Keratinocyte (primary cell): ENCODE results near the gene DHX15. TPM values are rescaled to one million over a fixed set of nuclear protein-coding genes. Genes with fewer than 3 reads are reported as not detected.

Experiments used
- DNase-seq: peaks from one replicate; pipeline ENCODE4 v3.0.0-alpha.2; 2011; ENCODE audit warnings: low read depth, missing footprints, low spot score
- FAIRE-seq: peaks from 2 replicates; lab custom pipeline; 2011; peaks lifted over from hg19 to GRCh38; lab: Jason Lieb, UNC
- H2AFZ ChIP-seq: 2 replicates; pipeline ENCODE4 v1.6.0; 2012; ENCODE audit warnings: low read length, control low read depth, inconsistent platforms; ENCODE audit not compliant: control insufficient read depth
- H3K27ac ChIP-seq: 2 replicates; pipeline ENCODE4 v1.5.1; 2011; ENCODE audit warnings: low read length; ENCODE audit not compliant: control insufficient read depth, insufficient read depth
- H3K27me3 ChIP-seq: 3 replicates; pipeline ENCODE4 v1.6.0; 2011; ENCODE audit warnings: low read length; ENCODE audit not compliant: control insufficient read depth, insufficient read depth; ENCODE audit errors: extremely low read depth
- H3K36me3 ChIP-seq, 2 experiments: 2 replicates in 1 of 2; 3 replicates in 1 of 2; pipeline ENCODE4 v1.5.1; 2011; ENCODE audit warnings: low read length in 2 of 2, mild to moderate bottlenecking in 1 of 2; ENCODE audit not compliant: control insufficient read depth in 2 of 2, insufficient read depth in 2 of 2; ENCODE audit errors: extremely low read depth in 1 of 2
- H3K4me1 ChIP-seq: 3 replicates; pipeline ENCODE4 v1.5.1; 2011; ENCODE audit warnings: low read length; ENCODE audit not compliant: control insufficient read depth, insufficient read depth; ENCODE audit errors: extremely low read depth
- H3K4me2 ChIP-seq: 3 replicates; pipeline ENCODE4 v1.6.0; 2011; ENCODE audit warnings: low read depth, low read length; ENCODE audit not compliant: control insufficient read depth, insufficient read depth; ENCODE audit errors: extremely low read depth
- H3K4me3 ChIP-seq, 3 experiments: fragments of 200-600 bp in 1 of 3; sonication (generic) in 1 of 3; 2 replicates in 2 of 3; 3 replicates in 1 of 3; pipeline ENCODE4 v1.5.1; 2011 to 2016; ENCODE audit warnings: low read length in 3 of 3, mild to moderate bottlenecking in 3 of 3, control low read depth in 2 of 3, inconsistent platforms in 1 of 3, low read depth in 1 of 3, mixed read lengths in 1 of 3, mixed run types in 1 of 3, moderate library complexity in 1 of 3; ENCODE audit not compliant: control insufficient read depth in 2 of 3, insufficient read depth in 2 of 3; ENCODE audit errors: extremely low read depth in 1 of 3
- H3K79me2 ChIP-seq: 2 replicates; pipeline ENCODE4 v1.6.0; 2012; ENCODE audit warnings: low read length; ENCODE audit not compliant: control insufficient read depth, insufficient read depth
- H3K9ac ChIP-seq: 3 replicates; pipeline ENCODE4 v1.6.0; 2011; ENCODE audit warnings: low read length; ENCODE audit not compliant: control insufficient read depth, insufficient read depth; ENCODE audit errors: extremely low read depth
- H3K9me1 ChIP-seq: 3 replicates; pipeline ENCODE4 v1.6.0; 2011; ENCODE audit warnings: low read length; ENCODE audit not compliant: control insufficient read depth, insufficient read depth; ENCODE audit errors: extremely low read depth
- H3K9me3 ChIP-seq: 2 replicates; pipeline ENCODE4 v1.5.1; 2012; ENCODE audit warnings: low read depth, low read length; ENCODE audit not compliant: control insufficient read depth
- H4K20me1 ChIP-seq: 3 replicates; pipeline ENCODE4 v1.6.0; 2011; ENCODE audit warnings: low read length; ENCODE audit not compliant: control insufficient read depth, insufficient read depth; ENCODE audit errors: extremely low read depth
- CTCF ChIP-seq, 3 experiments: IDR thresholded peaks in 1 of 3; conservative IDR thresholded peaks in 1 of 3; optimal IDR thresholded peaks in 1 of 3; 2 replicates in 2 of 3; 3 replicates in 1 of 3; pipeline versions ENCODE3 to v1.5.1; 2011; ENCODE audit warnings: low read length in 3 of 3, mild to moderate bottlenecking in 3 of 3, moderate library complexity in 2 of 3, control low read depth in 1 of 3, inconsistent platforms in 1 of 3; ENCODE audit not compliant: insufficient read depth in 2 of 3; ENCODE audit errors: extremely low read depth in 1 of 3
- EZH2 ChIP-seq: IDR thresholded peaks from one replicate; pipeline ENCODE4 v1.6.1; 2012; ENCODE audit warnings: inconsistent platforms, mild to moderate bottlenecking, low read length, moderate library complexity
- dilution Hi-C: fragments of 300-500 bp; cut with MboI; formaldehyde crosslinking; loops from one replicate; pipeline ENCODE4 v1.7.0; 2020; ENCODE audit warnings: low sequenced_read_pairs; ENCODE audit not compliant: extremely low pct_ligation_motif_present
- polyA plus RNA-seq, 5 experiments: library from polyadenylated mRNA; depleted of rRNA in 3 of 5; stranded (reverse) in 3 of 5; stranded (forward) in 1 of 5; unstranded in 1 of 5; fragments of >200 nt; gene quantifications; 1 replicate in 1 of 5; 2 replicates in 3 of 5; 3 replicates in 1 of 5; pipeline versions ENCODE4 v1.2.1 to v1.2.3, GENCODE V29; 2011 to 2012; ENCODE audit warnings: missing spikeins in 2 of 5, low read depth in 1 of 5, low replicate concordance in 1 of 5

DHX15 gene
- polyA plus RNA-seq, 1 donor (not counting 4 experiments of a cell fraction or from before 2014, with no cell fraction given) = 206 TPM

- Histone ChIP-seq H3K79me2 (peaks cover 85% of the 10 kb centered on the region), H4K20me1 (peaks cover 24% of the 10 kb centered on the region), H3K9me1 (no peaks in the 10 kb centered on the region), H3K36me3 (peaks cover 9 to 36% of the 10 kb centered on the region in 2 experiments), H3K4me2 (no peak overlapping the region), H3K27me3 (no peaks in the 10 kb centered on the region), H3K27ac (no peak overlapping the region), H3K9ac (no peak overlapping the region), H3K9me3 (no peaks in the 10 kb centered on the region), H2AFZ (no peak overlapping the region), H3K4me1 (no peaks in the 10 kb centered on the region), H3K4me3 (no peak overlapping the region)
- DNase-seq (no peak), FAIRE-seq (no peak)
- TF ChIP-seq CTCF (optimal IDR thresholded peaks at IDR 0.05 in 1 of 3, IDR thresholded peaks at IDR 0.05 in 1 of 3, conservative IDR thresholded peaks at IDR 0.05 in 1 of 3; ENCODE audit: extremely low read depth in 1 of 3, insufficient read depth in 2 of 3, low read length in 3 of 3) (no peak), EZH2 (no peak)
- dilution Hi-C loops = no loop called here
Measured at GRCh38 chr4:24544208-24544988, 40.0 kb downstream of the DHX15 start.

- no peak overlapping the region for H3K4me3 ChIP-seq
- peaks cover 8% of the 10 kb centered on the region for H4K20me1 ChIP-seq
- peaks cover 55% of the 10 kb centered on the region for H3K79me2 ChIP-seq
- H3K27me3 ChIP-seq = no peaks in the 10 kb centered on the region
- no peaks in the 10 kb centered on the region for H3K9me1 ChIP-seq
- no peak overlapping the region for H3K27ac ChIP-seq
- no peaks in the 10 kb centered on the region for H3K4me1 ChIP-seq
- H3K9ac ChIP-seq = no peak overlapping the region
- TF ChIP-seq EZH2 (no peak), CTCF (optimal IDR thresholded peaks at IDR 0.05 in 1 of 3, IDR thresholded peaks at IDR 0.05 in 1 of 3, conservative IDR thresholded peaks at IDR 0.05 in 1 of 3; ENCODE audit: extremely low read depth in 1 of 3, insufficient read depth in 2 of 3, low read length in 3 of 3) (no peak)
- no peak overlapping the region for H2AFZ ChIP-seq
- no peak for DNase-seq
- peak; percentile 17 for FAIRE-seq
- H3K36me3 ChIP-seq = peaks cover 6 to 48% of the 10 kb centered on the region in 2 experiments
- no peak overlapping the region for H3K4me2 ChIP-seq
- H3K9me3 ChIP-seq = no peaks in the 10 kb centered on the region
- dilution Hi-C loops = no loop called here
Measured at GRCh38 chr4:24537025-24537424, 47.3 kb downstream of the DHX15 start.
